Left ventricle myocardium superior (tissue), 1 donor: Measurements from ENCODE around the gene GINS2. TPM values are rescaled to one million over a fixed set of nuclear protein-coding genes. Genes with fewer than 3 reads are reported as not detected.

Source experiments
- ATAC-seq: fragments of 200-7000 bp; cut with Tn5 transposase; one replicate; pipeline ENCODE4 v1.9.1; 2020; ENCODE audit warnings: mild to moderate bottlenecking, moderate library complexity
- DNase-seq: peaks from one replicate; pipeline ENCODE4 v3.0.0-alpha.2; 2020
- intact Hi-C: fragments of 100-400 bp; cut with micrococcal nuclease; formaldehyde crosslinking; loops from one replicate; pipeline ENCODE4 v1.11.0; 2022
- total RNA-seq: library from RNA; stranded (reverse); fragmentation: NEBNext Ultra II Directional; extraction: Animal tissue kit (Norgen Biotek cat#: 25700); gene quantifications from one replicate; pipeline ENCODE4 v1.2.1, GENCODE V29; 2021
- donor health status: DM: no; HTN: yes; CAD: no; lungs with severe emphysema.

GINS2 gene
- total RNA-seq, 1 donor from 2014 or later: 0.42 TPM

- intact Hi-C loops: no loop called here
- DNase-seq (no peak), ATAC-seq (no peak)
Observed at GRCh38 chr16:85696781-85697180, 8.0 kb upstream of the GINS2 start.

- no peak for ATAC-seq
- DNase-seq: no peak
- intact Hi-C loops: no loop called here
Observed at GRCh38 chr16:85695196-85696128, 6.7 kb upstream of the GINS2 start.

GRCh38 chr16:85690469-85691064 is 1.8 kb upstream of the GINS2 start:
- intact Hi-C loops: no loop called here
- DNase-seq: no peak
- ATAC-seq: no peak

- ATAC-seq: no peak
- no peak for DNase-seq
- intact Hi-C loops: no loop called here
Observed at GRCh38 chr16:85689950-85690320, 1.2 kb upstream of the GINS2 start.

- DNase-seq (no peak), ATAC-seq (no peak)
- intact Hi-C loops: no loop called here
Observed at GRCh38 chr16:85689285-85689949, 663 bp upstream of the GINS2 start.

GRCh38 chr16:85687651-85688471 is 893 bp downstream of the GINS2 start:
- intact Hi-C loops: no loop called here
- ATAC-seq (no peak), DNase-seq (no peak)

- no peak for ATAC-seq
- no peak for DNase-seq
- intact Hi-C loops: no loop called here
Observed at GRCh38 chr16:85686912-85687591, 1.7 kb downstream of the GINS2 start.

GRCh38 chr16:85685251-85685650 is 3.5 kb downstream of the GINS2 start:
- intact Hi-C loops: no loop called here
- ATAC-seq (no peak), DNase-seq (no peak)

GRCh38 chr16:85683363-85683762 is 5.4 kb downstream of the GINS2 start:
- DNase-seq: no peak
- intact Hi-C loops: no loop called here

GRCh38 chr16:85682516-85682915 is 6.2 kb downstream of the GINS2 start:
- intact Hi-C loops: no loop called here
- DNase-seq: no peak
- no peak for ATAC-seq

More at GRCh38 chr16:85683363-85683762, 5.4 kb downstream of the GINS2 start:
- no peak for ATAC-seq

GRCh38 chr16:85681255-85681654 is 7.5 kb downstream of the GINS2 start:
- DNase-seq (no peak), ATAC-seq (no peak)
- intact Hi-C loops: no loop called here

GRCh38 chr16:85680352-85680944 is 8.3 kb downstream of the GINS2 start:
- intact Hi-C loops: no loop called here
- no peak for ATAC-seq
- no peak for DNase-seq

- no peak for DNase-seq
Observed at GRCh38 chr16:85679870-85680269, 8.9 kb downstream of the GINS2 start.

GRCh38 chr16:85678821-85679220 is 9.9 kb downstream of the GINS2 start:
- DNase-seq (no peak), ATAC-seq (no peak)
- intact Hi-C loops: no loop called here

More at GRCh38 chr16:85679870-85680269, 8.9 kb downstream of the GINS2 start:
- ATAC-seq: no peak
- intact Hi-C loops: no loop called here

GRCh38 chr16:85678016-85678415 is 10.7 kb downstream of the GINS2 start:
- no peak for DNase-seq
- ATAC-seq: no peak
- intact Hi-C loops: no loop called here

- ATAC-seq (no peak), DNase-seq (no peak)
- intact Hi-C loops: no loop called here
Observed at GRCh38 chr16:85677383-85677967, 11.3 kb downstream of the GINS2 start.

- intact Hi-C loops: no loop called here
- ATAC-seq (no peak), DNase-seq (no peak)
Observed at GRCh38 chr16:85676466-85676865, 12.3 kb downstream of the GINS2 start.

GRCh38 chr16:85675251-85675874 is 13.4 kb downstream of the GINS2 start:
- DNase-seq: no peak
- intact Hi-C loops: no loop called here
- no peak for ATAC-seq
